Metanephros (tissue), 2 donors: ENCODE results near the gene PTGER1. TPM values are rescaled to one million over a fixed set of nuclear protein-coding genes. Genes with fewer than 3 reads are reported as not detected.

Source experiments
- small RNA-seq: library from RNA; depleted of rRNA; stranded (forward); fragments of <200 nt; gene quantifications from one replicate; pipeline ENCODE3, GENCODE V24; 2014; ENCODE audit warnings: low replicate concordance
- total RNA-seq: library from RNA; depleted of rRNA; stranded (reverse); fragments of >200 nt; gene quantifications from one replicate; pipeline ENCODE4 v1.2.3, GENCODE V29; 2014

Gene PTGER1, protein sequence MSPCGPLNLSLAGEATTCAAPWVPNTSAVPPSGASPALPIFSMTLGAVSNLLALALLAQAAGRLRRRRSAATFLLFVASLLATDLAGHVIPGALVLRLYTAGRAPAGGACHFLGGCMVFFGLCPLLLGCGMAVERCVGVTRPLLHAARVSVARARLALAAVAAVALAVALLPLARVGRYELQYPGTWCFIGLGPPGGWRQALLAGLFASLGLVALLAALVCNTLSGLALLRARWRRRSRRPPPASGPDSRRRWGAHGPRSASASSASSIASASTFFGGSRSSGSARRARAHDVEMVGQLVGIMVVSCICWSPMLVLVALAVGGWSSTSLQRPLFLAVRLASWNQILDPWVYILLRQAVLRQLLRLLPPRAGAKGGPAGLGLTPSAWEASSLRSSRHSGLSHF
- 23.0 TPM for total RNA-seq

DNA sequence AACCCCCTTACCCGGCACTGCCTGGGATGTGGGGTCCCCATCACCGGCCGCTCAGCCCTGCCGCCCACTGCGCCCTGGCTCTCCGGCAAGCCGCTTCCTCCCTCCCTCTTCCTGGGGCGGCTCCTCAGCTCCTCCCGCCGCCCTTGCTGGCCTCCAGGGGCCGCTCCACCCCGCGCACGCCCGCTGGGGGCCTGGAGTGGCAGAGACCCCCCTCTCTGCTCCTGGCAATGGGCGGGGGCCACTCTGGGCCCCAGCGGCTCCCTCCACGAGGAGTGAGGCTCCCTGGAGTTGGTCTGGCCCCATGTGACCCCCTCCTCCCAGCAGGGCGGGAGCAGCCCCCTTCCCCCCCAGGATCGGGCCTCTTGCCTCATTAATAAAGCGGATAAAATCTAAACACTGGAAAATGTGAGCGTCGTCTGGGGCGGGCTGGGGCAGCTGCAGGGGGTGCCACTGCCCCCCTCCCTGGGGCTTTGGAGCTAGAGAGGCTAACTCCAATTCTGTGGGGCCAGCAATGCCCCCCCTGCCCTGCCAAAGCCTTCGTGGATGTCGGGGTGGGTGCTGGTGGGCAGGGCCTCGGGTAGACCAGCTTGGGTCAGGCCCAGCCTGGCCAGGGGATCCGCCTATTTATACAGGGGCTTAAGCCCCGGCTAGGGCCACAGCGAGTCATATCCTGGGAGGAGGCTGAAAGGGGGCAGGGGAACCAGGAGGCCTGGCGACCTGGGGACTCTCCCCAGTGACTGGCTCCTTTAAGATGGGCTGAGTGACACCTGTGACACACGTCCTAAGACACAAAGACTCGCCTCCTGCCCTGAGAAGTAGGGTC, at the start of gene PTGER1:
Gene PTGER1 (minus strand): TSS at position 104 of the 823 bp plus-strand sequence. CDS start 1,034 bp downstream, outside the sequence.

DNA sequence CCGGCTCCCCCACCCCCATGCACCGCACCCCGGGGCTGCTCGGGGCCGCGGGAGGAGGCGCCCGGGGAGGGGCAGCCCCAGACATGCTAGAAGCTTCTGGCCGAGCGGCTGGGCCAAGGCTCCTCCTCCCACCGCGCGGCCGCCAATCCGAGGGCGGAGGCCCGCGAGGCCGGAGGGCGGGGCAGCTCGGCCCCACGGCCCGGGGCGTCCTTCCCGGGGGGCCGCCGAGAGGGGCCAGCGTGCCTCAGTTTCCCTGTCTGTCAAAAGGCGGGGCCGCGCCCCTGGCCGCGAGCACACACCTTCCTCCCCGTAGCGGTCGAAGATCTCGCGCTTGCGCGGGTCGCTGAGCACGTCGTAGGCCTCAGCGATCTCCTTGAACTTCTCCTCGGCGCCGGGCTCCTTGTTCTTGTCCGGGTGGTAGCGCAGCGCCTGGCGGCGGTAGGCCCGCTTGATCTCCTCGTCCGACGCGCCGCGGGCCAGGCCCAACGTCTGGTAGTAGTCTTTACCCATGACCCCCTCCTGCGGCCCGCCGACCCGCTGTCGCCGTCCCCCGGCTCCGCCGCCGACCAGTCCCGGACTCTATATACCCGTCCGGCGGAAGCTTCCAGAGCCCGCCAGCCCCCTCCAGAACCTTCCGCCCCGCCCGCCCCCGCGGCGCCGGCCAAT, 42.8 kb upstream of the PTGER1 start, which contains the start of gene DNAJB1:
Gene DNAJB1 (minus strand): TSS at position 558 of the 666 bp plus-strand sequence. CDS start 48 bp downstream, at position 510.

DNA sequence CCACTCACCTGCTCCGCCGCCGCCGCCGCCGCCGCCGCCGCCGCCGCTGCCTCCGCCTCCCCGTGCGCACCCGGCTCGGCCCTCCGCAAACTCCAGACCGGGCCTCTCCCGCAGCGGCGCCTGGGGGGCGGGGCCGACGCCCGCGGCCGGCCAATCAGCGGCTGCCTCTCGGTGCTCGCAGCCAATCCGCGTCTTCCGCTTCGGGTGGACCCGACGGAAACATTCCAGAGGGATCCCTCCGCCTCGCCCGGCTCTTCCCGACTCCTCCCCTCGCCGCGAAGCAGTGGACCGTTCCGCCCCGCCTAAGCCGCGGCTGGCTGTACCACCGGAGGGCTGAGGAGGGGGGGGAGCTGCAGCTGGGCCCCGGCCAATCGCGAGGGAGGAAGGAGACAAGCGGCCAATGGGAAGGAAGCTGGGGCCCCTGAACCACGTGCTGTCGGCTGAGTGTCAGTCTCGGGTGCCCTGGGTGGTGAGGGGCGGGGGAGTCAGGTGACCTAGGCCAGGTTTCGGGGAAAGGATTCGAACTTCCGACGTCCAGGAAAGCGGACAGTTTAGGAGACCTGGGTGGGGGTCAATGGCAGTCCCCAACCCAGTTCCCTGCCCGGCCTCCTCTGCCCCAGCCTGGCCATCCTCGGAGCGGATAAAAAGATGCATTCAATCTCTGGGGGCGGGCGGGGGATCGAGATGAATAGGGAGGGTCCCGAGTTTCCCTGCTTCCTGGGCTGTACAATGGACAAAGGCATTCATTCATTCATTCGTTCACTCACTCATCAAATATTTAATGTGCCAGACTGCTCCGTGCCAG, 21.1 kb upstream of the PTGER1 start, which contains the start of gene GIPC1:
Gene GIPC1 (minus strand): TSS at position 99 of the 805 bp plus-strand sequence. CDS start 13,151 bp downstream, outside the sequence.

DNA sequence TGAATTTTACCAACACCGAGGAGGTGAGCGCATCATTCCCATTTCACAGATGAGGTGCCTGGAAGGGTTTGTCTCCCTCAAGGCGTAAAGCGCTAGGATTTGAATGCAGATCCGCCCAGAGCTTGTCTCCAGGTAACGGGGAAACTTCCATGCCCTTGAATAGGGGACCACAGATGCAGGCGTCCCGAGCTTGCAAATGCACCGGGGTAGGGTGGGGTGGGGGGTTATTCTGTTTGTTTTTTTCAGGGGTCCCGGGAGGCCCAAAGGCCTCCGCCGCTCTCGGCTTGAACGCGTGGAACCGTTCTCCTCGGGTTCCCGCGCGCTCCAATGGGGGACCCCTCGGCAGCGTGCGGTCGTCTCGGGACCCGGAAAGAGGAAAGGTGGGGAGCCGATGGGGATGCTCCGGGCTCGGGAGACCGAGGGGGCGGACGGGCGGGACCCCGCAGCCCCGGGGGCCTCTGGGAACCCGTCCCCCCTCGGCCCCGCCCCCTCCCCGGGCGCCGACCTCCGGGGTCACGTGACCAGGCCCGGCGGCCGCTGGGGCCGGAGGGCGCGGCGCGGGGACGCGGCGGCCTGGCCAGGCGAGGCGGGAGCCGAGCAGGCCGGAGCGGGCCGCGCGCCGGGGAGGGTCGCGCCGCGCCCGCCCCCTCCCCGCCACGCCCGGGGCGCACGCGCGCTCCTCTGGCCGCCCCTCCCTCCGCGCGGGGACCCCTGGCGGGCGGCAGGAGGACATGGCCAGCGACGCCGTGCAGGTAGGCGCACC, 42.2 kb downstream of the PTGER1 start, which contains the start of gene PKN1:
Gene PKN1 (plus strand): TSS at position 516 of the 763 bp plus-strand sequence. CDS start 216 bp downstream, at position 732.

Small RNA genes within 50 kb of the gene (small RNA-seq; reads per million reads assigned to genes)
- gene SNRPGP15: not detected

Other genes with a start within 250 kb of the PTGER1 start
- 34.0 TPM for gene ADGRE5, start 93.9 kb downstream of the PTGER1 start, total RNA-seq
- 41.5 TPM for gene DDX39A, start 56.0 kb downstream of the PTGER1 start, total RNA-seq
- 105 TPM for gene PKN1, start 42.0 kb downstream of the PTGER1 start, total RNA-seq
- 95.6 TPM for gene GIPC1, start 20.8 kb upstream of the PTGER1 start, total RNA-seq
- 132 TPM for gene DNAJB1, start 43.0 kb upstream of the PTGER1 start, total RNA-seq
- 66.4 TPM for gene TECR, start 54.2 kb upstream of the PTGER1 start, total RNA-seq
- 339 TPM for gene NDUFB7, start 96.7 kb upstream of the PTGER1 start, total RNA-seq
- gene CLEC17A, start 107.7 kb upstream of the PTGER1 start, total RNA-seq: 1.3 TPM
- gene ADGRE3, start 199.5 kb upstream of the PTGER1 start, total RNA-seq: 1.3 TPM
- gene ZNF333, start 214.7 kb upstream of the PTGER1 start, total RNA-seq: 48.2 TPM